GM12878 (cell line): Measurements from ENCODE around the gene DAZAP1. TPM values are rescaled to one million over a fixed set of nuclear protein-coding genes. Genes with fewer than 3 reads are reported as not detected.

Source experiments
- ATAC-seq: fragments of 200-7000 bp; cut with Tn5 transposase; 3 replicates; pipeline ENCODE4 v1.9.1; 2020; ENCODE audit warnings: mild to moderate bottlenecking, moderate library complexity
- BruUV-seq: library from RNA; stranded (reverse); fragments of 400-500 nt; replicated peaks from 2 replicates; lab custom pipeline; 2021; lab: Mats Ljungman, UMichigan
- CTCF ChIA-PET: fragments of 300-600 bp; sonication (Branson Sonifier 250); formaldehyde crosslinking; extraction: SDS; loops from one replicate; lab custom pipeline; 2021; ENCODE audit warnings: inconsistent platforms; lab: Yijun Ruan, JAX
- POLR2A ChIA-PET: fragments of 350-600 bp; formaldehyde crosslinking; extraction: SDS; loops from one replicate; lab custom pipeline; 2021; ENCODE audit warnings: inconsistent platforms; lab: Charles Lee
- RAD21 ChIA-PET: fragments of 300-600 bp; sonication (Branson Sonifier 250); formaldehyde crosslinking; loops from one replicate; lab custom pipeline; 2023; ENCODE audit warnings: antibody characterized with exemption; ENCODE audit not compliant: unreplicated experiment; lab: Charles Lee
- SMC1A ChIA-PET: fragments of 300-600 bp; sonication (Branson Sonifier 250); formaldehyde crosslinking; loops from one replicate; lab custom pipeline; 2023; ENCODE audit not compliant: unreplicated experiment, uncharacterized antibody; lab: Charles Lee
- DNase-seq: peaks from one replicate; pipeline ENCODE4 v3.0.0-alpha.2; 2011; ENCODE audit warnings: low read depth, low spot score
- FAIRE-seq: peaks from 3 replicates; lab custom pipeline; 2011; peaks lifted over from hg19 to GRCh38; lab: Jason Lieb, UNC
- H2AFZ ChIP-seq: 2 replicates; pipeline ENCODE4 v1.6.0; 2011; ENCODE audit warnings: low read depth, low read length, control low read depth; ENCODE audit not compliant: control insufficient read depth
- H3K27ac ChIP-seq: 2 replicates; pipeline ENCODE4 v1.5.1; 2011; ENCODE audit warnings: control low read depth; ENCODE audit not compliant: control insufficient read depth, insufficient read depth
- H3K27me3 ChIP-seq, 2 experiments: replicated peaks in 1 of 2; 2 replicates each; pipeline versions ENCODE4 v1.6.0 to v1.6.1; 2011; ENCODE audit warnings: low read length in 1 of 2; ENCODE audit not compliant: control insufficient read depth in 2 of 2, insufficient read depth in 2 of 2
- H3K36me3 ChIP-seq, 2 experiments: 2 replicates each; pipeline ENCODE4 v1.5.1; 2011; ENCODE audit warnings: low read length in 1 of 2; ENCODE audit not compliant: control insufficient read depth in 2 of 2, insufficient read depth in 2 of 2
- H3K4me1 ChIP-seq: 2 replicates; pipeline ENCODE4 v1.6.1; 2011; ENCODE audit warnings: mild to moderate bottlenecking, low read length, moderate library complexity, mixed read lengths; ENCODE audit not compliant: control insufficient read depth, insufficient read depth
- H3K4me2 ChIP-seq: 2 replicates; pipeline ENCODE4 v1.6.0; 2011; ENCODE audit warnings: control low read depth; ENCODE audit not compliant: control insufficient read depth, insufficient read depth
- H3K4me3 ChIP-seq: fragments of 200-600 bp; sonication (generic); 2 replicates; pipeline ENCODE4 v1.5.1; 2016
- H3K79me2 ChIP-seq: 2 replicates; pipeline ENCODE4 v1.6.0; 2011; ENCODE audit warnings: low read length; ENCODE audit not compliant: control insufficient read depth, insufficient read depth
- H3K9ac ChIP-seq: 2 replicates; pipeline ENCODE4 v1.8.0; 2011; ENCODE audit warnings: low read length, control low read depth, mixed read lengths; ENCODE audit not compliant: control insufficient read depth, insufficient read depth
- H3K9me3 ChIP-seq: replicated peaks from 3 replicates; pipeline ENCODE4 v1.5.1; 2011; ENCODE audit warnings: mild to moderate bottlenecking, low read length; ENCODE audit not compliant: control insufficient read depth, insufficient read depth
- H4K20me1 ChIP-seq: 2 replicates; pipeline ENCODE4 v1.6.0; 2011; ENCODE audit not compliant: control insufficient read depth, insufficient read depth
- EED ChIP-seq: sonication (generic); IDR thresholded peaks from 2 replicates; pipeline ENCODE4 v1.6.1; 2016; ENCODE audit warnings: antibody characterized with exemption, low read depth
- KDM1A ChIP-seq: fragments of 200-600 bp; sonication (generic); IDR thresholded peaks from 2 replicates; pipeline ENCODE4 v1.6.1; 2016; ENCODE audit warnings: borderline replicate concordance
- NFXL1 ChIP-seq: fragments of 450-650 bp; IDR thresholded peaks from 2 replicates; pipeline ENCODE4 v1.6.1; 2017; ENCODE audit warnings: antibody characterized with exemption, mild to moderate bottlenecking, borderline replicate concordance
- RUNX3 ChIP-seq: IDR thresholded peaks from 2 replicates; pipeline ENCODE4 v1.6.1; 2012; ENCODE audit warnings: low read length, inconsistent platforms
- ZNF207 ChIP-seq: fragments of 450-650 bp; IDR thresholded peaks from 2 replicates; pipeline ENCODE4 v1.6.1; 2014; ENCODE audit warnings: antibody characterized with exemption, mild to moderate bottlenecking, borderline replicate concordance
- ZNF217 ChIP-seq: fragments of 450-650 bp; IDR thresholded peaks from 2 replicates; pipeline ENCODE4 v1.6.1; 2017; ENCODE audit warnings: antibody characterized with exemption, mild to moderate bottlenecking
- ZSCAN29 ChIP-seq: fragments of 450-650 bp; IDR thresholded peaks from 2 replicates; pipeline ENCODE4 v1.6.1; 2017; ENCODE audit warnings: mild to moderate bottlenecking, moderate library complexity
- WGBS: methylation state at CpG from one replicate; pipeline ENCODE4 v1.1.6; 2016; ENCODE audit warnings: low lambda C conversion rate; ENCODE audit not compliant: insufficient replicate concordance, insufficient coverage; ENCODE audit errors: missing lambda C conversion rate; 5-methylcytosine and 5-hydroxymethylcytosine counted together
- in situ Hi-C: fragments of 300-500 bp; cut with MboI; formaldehyde crosslinking; loops from 9 replicates; pipeline ENCODE4 v1.14.3; 2018; ENCODE audit warnings: mixed read lengths
- intact Hi-C: fragments of 100-400 bp; cut with micrococcal nuclease; formaldehyde crosslinking; loops from one replicate; pipeline ENCODE4 v1.14.2; 2022; ENCODE audit not compliant: unreplicated experiment
- polyA plus RNA-seq, 11 experiments: library from polyadenylated mRNA; depleted of rRNA in 4 of 11; unstranded in 6 of 11; stranded (reverse) in 5 of 11; fragments of >200 nt; fragmentation: Nextera tagmentation in 4 of 11; fragmentation: Illumina TruSeq in 1 of 11; extraction: Ambion mirVana in 4 of 11; extraction: Trizol in 1 of 11; gene quantifications; 1 replicate in 1 of 11; 2 replicates in 10 of 11; pipeline versions ENCODE4 v1.2.1 to v1.2.3, GENCODE V29; 2011 to 2016; ENCODE audit warnings: inconsistent platforms in 2 of 11, missing spikeins in 2 of 11, low read depth in 1 of 11
- total RNA-seq, 4 experiments: library from RNA; depleted of rRNA in 3 of 4; stranded (reverse); fragments of >200 nt in 3 of 4; fragmentation: Illumina TruSeq in 1 of 4; extraction: Trizol in 1 of 4; gene quantifications; 2 replicates each; pipeline versions ENCODE4 v1.2.1 to v1.2.3, GENCODE V29; 2013 to 2021
- TF ChIP-seq, protein P1 (sequence below): fragments of 450-650 bp; IDR thresholded peaks from 2 replicates; pipeline ENCODE4 v1.6.1; 2018; ENCODE audit warnings: mild to moderate bottlenecking, low read depth, moderate library complexity; ENCODE audit not compliant: partially characterized antibody
- TF ChIP-seq, protein P2 (sequence below): IDR thresholded peaks from 2 replicates; pipeline ENCODE4 v1.6.1; 2011; ENCODE audit warnings: borderline replicate concordance, low read depth, mild to moderate bottlenecking, moderate library complexity, low read length; ENCODE audit not compliant: insufficient read depth, poor library complexity, severe bottlenecking
- TF ChIP-seq, protein P3 (sequence below): fragments of 150-350 bp; IDR thresholded peaks from 2 replicates; pipeline ENCODE4 v1.6.1; 2016; ENCODE audit warnings: low read depth, low read length

Gene DAZAP1
- total and polyA plus RNA-seq, 10 of the 15 experiments (the other 5 are each of a cell fraction or from before 2014, with no cell fraction given), result 9.9 to 240 (median 92.3) TPM

DNA sequence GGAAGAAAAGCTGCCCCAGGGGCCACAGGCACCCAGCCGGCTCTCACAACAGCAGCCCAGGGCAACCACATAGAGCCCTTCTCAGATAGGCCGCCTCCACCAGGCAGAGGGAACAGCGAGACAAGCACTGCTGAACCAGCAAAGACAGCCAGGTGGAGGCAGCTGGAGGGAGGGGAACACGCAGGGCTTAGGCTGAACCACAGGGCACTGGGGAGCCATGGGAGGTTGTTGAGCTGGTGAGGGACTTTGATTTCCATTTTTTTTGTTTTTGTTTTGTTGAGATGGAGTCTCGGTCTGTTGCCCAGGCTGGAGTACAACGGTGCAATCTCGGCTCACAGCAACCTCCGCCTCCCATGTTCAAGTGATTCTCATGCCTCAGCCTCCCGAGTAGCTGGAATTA, 9.5 kb upstream of the DAZAP1 start:
- TF ChIP-seq RUNX3, result no peak
- no peak for TF ChIP-seq ZNF217
- 0 out of 2 replicates have a peak, but pooled peaks have one; percentile 57 for TF ChIP-seq KDM1A

DNA sequence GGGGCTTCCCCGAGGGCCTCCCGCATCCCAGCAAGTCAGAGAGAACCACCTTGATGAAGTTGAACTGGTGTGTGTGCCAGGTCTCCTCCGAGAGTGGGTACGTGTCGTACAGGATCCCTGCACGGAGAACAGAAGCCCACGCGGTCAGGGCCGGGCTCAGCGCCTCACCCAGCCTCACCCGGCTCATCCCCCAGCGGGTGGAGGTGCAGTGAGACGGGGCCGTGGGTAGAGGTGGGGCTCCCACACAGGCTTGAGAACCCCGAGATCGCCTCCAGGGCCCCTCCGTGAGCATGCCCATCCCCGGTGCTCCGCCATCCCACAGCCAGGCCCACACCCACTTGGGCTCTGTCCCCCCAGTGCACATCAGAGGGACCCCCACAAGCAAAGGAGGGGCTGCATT, 8.3 kb upstream of the DAZAP1 start:
- Histone ChIP-seq H3K36me3 (no peaks in the 10 kb centered on the region; a peak in 2 of 4 replicates), H3K27ac (no peak overlapping the region), H4K20me1 (no peaks in the 10 kb centered on the region), H3K79me2 (no peaks in the 10 kb centered on the region; the same call in 1 of the 2 replicates), H3K9me3 (no peaks in the 10 kb centered on the region), H3K4me3 (no peak overlapping the region), H3K4me1 (peaks cover 4% of the 10 kb centered on the region), H3K4me2 (no peak overlapping the region), H3K9ac (no peak overlapping the region), H2AFZ (no peak overlapping the region), H3K27me3 (peaks cover 1 to 5% of the 10 kb centered on the region in 2 experiments; a peak in 2 of 4 replicates)
- no peak for FAIRE-seq
- DNase-seq, result no peak
- POLR2A ChIA-PET, result no interaction called here
- SMC1A ChIA-PET, result no interaction called here
- RAD21 ChIA-PET, result no interaction called here
- BruUV-seq, result no TSS peak
- in situ Hi-C loops, result no loop called here
- CTCF ChIA-PET, result no interaction called here
- 84% methylated on average over 19 of the region's 19 CpGs for WGBS
- intact Hi-C loops, result no loop called here
- ATAC-seq, result no peak
- TF ChIP-seq ZSCAN29 (no peak), ZNF207 (no peak), EED (no peak), NFXL1 (no peak)
- TF ChIP-seq, protein P1, sequence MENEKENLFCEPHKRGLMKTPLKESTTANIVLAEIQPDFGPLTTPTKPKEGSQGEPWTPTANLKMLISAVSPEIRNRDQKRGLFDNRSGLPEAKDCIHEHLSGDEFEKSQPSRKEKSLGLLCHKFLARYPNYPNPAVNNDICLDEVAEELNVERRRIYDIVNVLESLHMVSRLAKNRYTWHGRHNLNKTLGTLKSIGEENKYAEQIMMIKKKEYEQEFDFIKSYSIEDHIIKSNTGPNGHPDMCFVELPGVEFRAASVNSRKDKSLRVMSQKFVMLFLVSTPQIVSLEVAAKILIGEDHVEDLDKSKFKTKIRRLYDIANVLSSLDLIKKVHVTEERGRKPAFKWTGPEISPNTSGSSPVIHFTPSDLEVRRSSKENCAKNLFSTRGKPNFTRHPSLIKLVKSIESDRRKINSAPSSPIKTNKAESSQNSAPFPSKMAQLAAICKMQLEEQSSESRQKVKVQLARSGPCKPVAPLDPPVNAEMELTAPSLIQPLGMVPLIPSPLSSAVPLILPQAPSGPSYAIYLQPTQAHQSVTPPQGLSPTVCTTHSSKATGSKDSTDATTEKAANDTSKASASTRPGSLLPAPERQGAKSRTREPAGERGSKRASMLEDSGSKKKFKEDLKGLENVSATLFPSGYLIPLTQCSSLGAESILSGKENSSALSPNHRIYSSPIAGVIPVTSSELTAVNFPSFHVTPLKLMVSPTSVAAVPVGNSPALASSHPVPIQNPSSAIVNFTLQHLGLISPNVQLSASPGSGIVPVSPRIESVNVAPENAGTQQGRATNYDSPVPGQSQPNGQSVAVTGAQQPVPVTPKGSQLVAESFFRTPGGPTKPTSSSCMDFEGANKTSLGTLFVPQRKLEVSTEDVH, result no peak
- TF ChIP-seq, protein P2, sequence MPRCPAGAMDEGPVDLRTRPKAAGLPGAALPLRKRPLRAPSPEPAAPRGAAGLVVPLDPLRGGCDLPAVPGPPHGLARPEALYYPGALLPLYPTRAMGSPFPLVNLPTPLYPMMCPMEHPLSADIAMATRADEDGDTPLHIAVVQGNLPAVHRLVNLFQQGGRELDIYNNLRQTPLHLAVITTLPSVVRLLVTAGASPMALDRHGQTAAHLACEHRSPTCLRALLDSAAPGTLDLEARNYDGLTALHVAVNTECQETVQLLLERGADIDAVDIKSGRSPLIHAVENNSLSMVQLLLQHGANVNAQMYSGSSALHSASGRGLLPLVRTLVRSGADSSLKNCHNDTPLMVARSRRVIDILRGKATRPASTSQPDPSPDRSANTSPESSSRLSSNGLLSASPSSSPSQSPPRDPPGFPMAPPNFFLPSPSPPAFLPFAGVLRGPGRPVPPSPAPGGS, result no peak
- TF ChIP-seq, protein P3, sequence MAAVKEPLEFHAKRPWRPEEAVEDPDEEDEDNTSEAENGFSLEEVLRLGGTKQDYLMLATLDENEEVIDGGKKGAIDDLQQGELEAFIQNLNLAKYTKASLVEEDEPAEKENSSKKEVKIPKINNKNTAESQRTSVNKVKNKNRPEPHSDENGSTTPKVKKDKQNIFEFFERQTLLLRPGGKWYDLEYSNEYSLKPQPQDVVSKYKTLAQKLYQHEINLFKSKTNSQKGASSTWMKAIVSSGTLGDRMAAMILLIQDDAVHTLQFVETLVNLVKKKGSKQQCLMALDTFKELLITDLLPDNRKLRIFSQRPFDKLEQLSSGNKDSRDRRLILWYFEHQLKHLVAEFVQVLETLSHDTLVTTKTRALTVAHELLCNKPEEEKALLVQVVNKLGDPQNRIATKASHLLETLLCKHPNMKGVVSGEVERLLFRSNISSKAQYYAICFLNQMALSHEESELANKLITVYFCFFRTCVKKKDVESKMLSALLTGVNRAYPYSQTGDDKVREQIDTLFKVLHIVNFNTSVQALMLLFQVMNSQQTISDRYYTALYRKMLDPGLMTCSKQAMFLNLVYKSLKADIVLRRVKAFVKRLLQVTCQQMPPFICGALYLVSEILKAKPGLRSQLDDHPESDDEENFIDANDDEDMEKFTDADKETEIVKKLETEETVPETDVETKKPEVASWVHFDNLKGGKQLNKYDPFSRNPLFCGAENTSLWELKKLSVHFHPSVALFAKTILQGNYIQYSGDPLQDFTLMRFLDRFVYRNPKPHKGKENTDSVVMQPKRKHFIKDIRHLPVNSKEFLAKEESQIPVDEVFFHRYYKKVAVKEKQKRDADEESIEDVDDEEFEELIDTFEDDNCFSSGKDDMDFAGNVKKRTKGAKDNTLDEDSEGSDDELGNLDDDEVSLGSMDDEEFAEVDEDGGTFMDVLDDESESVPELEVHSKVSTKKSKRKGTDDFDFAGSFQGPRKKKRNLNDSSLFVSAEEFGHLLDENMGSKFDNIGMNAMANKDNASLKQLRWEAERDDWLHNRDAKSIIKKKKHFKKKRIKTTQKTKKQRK, result no peak

More for the DNA sequence above, 9.5 kb upstream of the DAZAP1 start:
- CTCF ChIA-PET, result no interaction called here
- H3K9ac ChIP-seq, result no peak overlapping the region
- BruUV-seq, result no TSS peak
- RAD21 ChIA-PET, result no interaction called here
- H3K9me3 ChIP-seq, result no peaks in the 10 kb centered on the region
- H3K4me2 ChIP-seq, result no peak overlapping the region
- intact Hi-C loops (no loop called here), in situ Hi-C loops (no loop called here)
- H4K20me1 ChIP-seq, result no peaks in the 10 kb centered on the region
- FAIRE-seq (no peak), ATAC-seq (no peak), DNase-seq (no peak)
- no peak overlapping the region for H3K27ac ChIP-seq
- no peaks in the 10 kb centered on the region; the same call in 1 of the 2 replicates for H3K79me2 ChIP-seq
- peaks cover 4% of the 10 kb centered on the region for H3K4me1 ChIP-seq
- H3K4me3 ChIP-seq, result no peak overlapping the region
- peaks cover 1 to 5% of the 10 kb centered on the region in 2 experiments; a peak in 2 of 4 replicates for H3K27me3 ChIP-seq
- H3K36me3 ChIP-seq, result no peaks in the 10 kb centered on the region; a peak in 3 of 4 replicates
- WGBS, result 54% methylated on average over 9 of the region's 9 CpGs
- POLR2A ChIA-PET, result no interaction called here
- SMC1A ChIA-PET, result no interaction called here
- H2AFZ ChIP-seq, result no peak overlapping the region
